ENCODE data around the gene SPNS1.
"Not testable (repeated sequence)": the region's sequence is repeated elsewhere in the genome, so short reads cannot be mapped to it uniquely, and the experiment has no call there.

SPNS1 gene

GRCh38 chr16:28977703-28978662 is 3.4 kb downstream of the SPNS1 start:
- Histone ChIP-seq H3K9ac (ENCODE audit: low read depth, low read length) (no peak overlapping the region), H3K9me3 (ENCODE audit: control insufficient read depth, insufficient read depth, low read length) (peaks cover 6% of the 10 kb centered on the region; the same call in 1 of the 2 replicates), H3K4me1 (ENCODE audit: insufficient read depth, low read length) (0 out of 2 replicates have a peak, but pooled peaks cover 3% of the 10 kb centered on the region), H3K36me3 (ENCODE audit: insufficient read depth, low read length) (no peaks in the 10 kb centered on the region)

GRCh38 chr16:28980330-28980729 is 5.8 kb downstream of the SPNS1 start:
- H3K9me3 ChIP-seq (ENCODE audit: control insufficient read depth, insufficient read depth, low read length); H3K9ac ChIP-seq (ENCODE audit: low read depth, low read length); H3K36me3 ChIP-seq (ENCODE audit: insufficient read depth, low read length); H3K4me1 ChIP-seq (ENCODE audit: insufficient read depth, low read length): not testable (repeated sequence)

GRCh38 chr16:28980929-28981328 is 6.4 kb downstream of the SPNS1 start:
- Histone ChIP-seq H3K9ac (ENCODE audit: low read depth, low read length) (no peak overlapping the region), H3K36me3 (ENCODE audit: insufficient read depth, low read length) (no peaks in the 10 kb centered on the region), H3K4me1 (ENCODE audit: insufficient read depth, low read length) (no peaks in the 10 kb centered on the region), H3K9me3 (ENCODE audit: control insufficient read depth, insufficient read depth, low read length) (peaks cover 6% of the 10 kb centered on the region; the same call in 1 of the 2 replicates)

- Histone ChIP-seq H3K9ac (ENCODE audit: low read depth, low read length) (no peak overlapping the region), H3K9me3 (ENCODE audit: control insufficient read depth, insufficient read depth, low read length) (peaks cover 6% of the 10 kb centered on the region; the same call in 1 of the 2 replicates), H3K4me1 (ENCODE audit: insufficient read depth, low read length) (no peaks in the 10 kb centered on the region), H3K36me3 (ENCODE audit: insufficient read depth, low read length) (no peaks in the 10 kb centered on the region)
Measured at GRCh38 chr16:28981517-28981916, 6.9 kb downstream of the SPNS1 start.

GRCh38 chr16:28982418-28982817 is 7.8 kb downstream of the SPNS1 start:
- Histone ChIP-seq H3K9me3 (ENCODE audit: control insufficient read depth, insufficient read depth, low read length) (peaks cover 6% of the 10 kb centered on the region; the same call in 1 of the 2 replicates), H3K9ac (ENCODE audit: low read depth, low read length) (no peak overlapping the region), H3K36me3 (ENCODE audit: insufficient read depth, low read length) (no peaks in the 10 kb centered on the region; the same call in none of the 2 replicates), H3K4me1 (ENCODE audit: insufficient read depth, low read length) (no peaks in the 10 kb centered on the region)

GRCh38 chr16:28982949-28983348 is 8.4 kb downstream of the SPNS1 start:
- Histone ChIP-seq H3K9me3 (ENCODE audit: control insufficient read depth, insufficient read depth, low read length) (peaks cover 6% of the 10 kb centered on the region; the same call in 1 of the 2 replicates), H3K4me1 (ENCODE audit: insufficient read depth, low read length) (no peaks in the 10 kb centered on the region), H3K9ac (ENCODE audit: low read depth, low read length) (no peak overlapping the region), H3K36me3 (ENCODE audit: insufficient read depth, low read length) (no peaks in the 10 kb centered on the region; the same call in none of the 2 replicates)

GRCh38 chr16:28983644-28984043 is 9.1 kb downstream of the SPNS1 start:
- H3K9me3 ChIP-seq (ENCODE audit: control insufficient read depth, insufficient read depth, low read length): peaks cover 6% of the 10 kb centered on the region; the same call in 1 of the 2 replicates
- no peak overlapping the region for H3K9ac ChIP-seq (ENCODE audit: low read depth, low read length)
- H3K36me3 ChIP-seq (ENCODE audit: insufficient read depth, low read length): no peaks in the 10 kb centered on the region; the same call in none of the 2 replicates
- H3K4me1 ChIP-seq (ENCODE audit: insufficient read depth, low read length): no peaks in the 10 kb centered on the region

GRCh38 chr16:28984091-28984490 is 9.5 kb downstream of the SPNS1 start:
- Histone ChIP-seq H3K36me3 (ENCODE audit: insufficient read depth, low read length) (no peaks in the 10 kb centered on the region; the same call in none of the 2 replicates), H3K9ac (ENCODE audit: low read depth, low read length) (no peak overlapping the region), H3K4me1 (ENCODE audit: insufficient read depth, low read length) (no peaks in the 10 kb centered on the region), H3K9me3 (ENCODE audit: control insufficient read depth, insufficient read depth, low read length) (peaks cover 6% of the 10 kb centered on the region; the same call in 1 of the 2 replicates)

GRCh38 chr16:28984619-28985135 is 10.1 kb downstream of the SPNS1 start, which contains the start of gene LAT:
LAT (plus strand) TSS chr16:28985052; CDS start chr16:28985418, 366 bp downstream.
- Histone ChIP-seq H3K9ac (ENCODE audit: low read depth, low read length) (no peak within 1 kb of the TSS), H3K9me3 (ENCODE audit: control insufficient read depth, insufficient read depth, low read length) (peaks cover 6% of the 10 kb centered on the region; the same call in 1 of the 2 replicates), H3K36me3 (ENCODE audit: insufficient read depth, low read length) (no peaks in the 10 kb centered on the region; the same call in none of the 2 replicates), H3K4me1 (ENCODE audit: insufficient read depth, low read length) (no peaks in the 10 kb centered on the region)

GRCh38 chr16:28985211-28986041 is 10.8 kb downstream of the SPNS1 start:
- Histone ChIP-seq H3K9ac (ENCODE audit: low read depth, low read length) (no peak overlapping the region), H3K36me3 (ENCODE audit: insufficient read depth, low read length) (no peaks in the 10 kb centered on the region; the same call in none of the 2 replicates), H3K4me1 (ENCODE audit: insufficient read depth, low read length) (no peaks in the 10 kb centered on the region), H3K9me3 (ENCODE audit: control insufficient read depth, insufficient read depth, low read length) (peaks cover 6% of the 10 kb centered on the region; the same call in 1 of the 2 replicates)

GRCh38 chr16:28986046-28986445 is 11.5 kb downstream of the SPNS1 start:
- no peak overlapping the region for H3K9ac ChIP-seq (ENCODE audit: low read depth, low read length)
- peaks cover 6% of the 10 kb centered on the region; the same call in 1 of the 2 replicates for H3K9me3 ChIP-seq (ENCODE audit: control insufficient read depth, insufficient read depth, low read length)
- H3K36me3 ChIP-seq (ENCODE audit: insufficient read depth, low read length): no peaks in the 10 kb centered on the region; the same call in none of the 2 replicates
- no peaks in the 10 kb centered on the region for H3K4me1 ChIP-seq (ENCODE audit: insufficient read depth, low read length)

- no peaks in the 10 kb centered on the region; the same call in none of the 2 replicates for H3K36me3 ChIP-seq (ENCODE audit: insufficient read depth, low read length)
- peaks cover 3% of the 10 kb centered on the region; the same call in 1 of the 2 replicates for H3K9me3 ChIP-seq (ENCODE audit: control insufficient read depth, insufficient read depth, low read length)
- no peaks in the 10 kb centered on the region for H3K4me1 ChIP-seq (ENCODE audit: insufficient read depth, low read length)
- no peak overlapping the region for H3K9ac ChIP-seq (ENCODE audit: low read depth, low read length)
Measured at GRCh38 chr16:28986492-28986891, 11.9 kb downstream of the SPNS1 start.

GRCh38 chr16:28987170-28987853 is 12.7 kb downstream of the SPNS1 start:
- H3K36me3 ChIP-seq (ENCODE audit: insufficient read depth, low read length): no peaks in the 10 kb centered on the region; the same call in none of the 2 replicates
- H3K9ac ChIP-seq (ENCODE audit: low read depth, low read length): no peak overlapping the region
- H3K9me3 ChIP-seq (ENCODE audit: control insufficient read depth, insufficient read depth, low read length): no peaks in the 10 kb centered on the region
- no peaks in the 10 kb centered on the region for H3K4me1 ChIP-seq (ENCODE audit: insufficient read depth, low read length)

All from ES-I3 (cell line).